MM.1S (cell line): ENCODE measurements around the gene IFI6.

Source experiments
- DNase-seq: peaks from one replicate; pipeline ENCODE4 v3.0.0-alpha.2; 2015
- H2AFZ ChIP-seq: fragments of 300-600 bp; sonication (generic); 2 replicates; pipeline ENCODE4 v1.6.0; 2016; ENCODE audit warnings: antibody characterized with exemption, low read length
- H3F3A ChIP-seq: fragments of 300-600 bp; sonication (generic); 2 replicates; pipeline ENCODE4 v1.6.1; 2016; ENCODE audit warnings: mild to moderate bottlenecking, antibody characterized with exemption, low read length, moderate library complexity, mixed read lengths; ENCODE audit not compliant: insufficient read depth
- H3K27ac ChIP-seq: fragments of 300-600 bp; sonication (generic); 2 replicates; pipeline ENCODE4 v1.5.1; 2016; ENCODE audit warnings: mild to moderate bottlenecking, low read length
- H3K27me3 ChIP-seq: fragments of 300-600 bp; sonication (generic); replicated peaks from 2 replicates; pipeline ENCODE4 v1.6.0; 2016; ENCODE audit warnings: low read length; ENCODE audit not compliant: insufficient read depth
- H3K36me3 ChIP-seq: fragments of 300-600 bp; sonication (generic); replicated peaks from 2 replicates; pipeline ENCODE4 v1.6.1; 2016; ENCODE audit warnings: mild to moderate bottlenecking, low read length, mixed read lengths; ENCODE audit not compliant: insufficient read depth
- H3K4me1 ChIP-seq: fragments of 300-600 bp; sonication (generic); 2 replicates; pipeline ENCODE4 v1.6.1; 2016; ENCODE audit warnings: low read length, mixed read lengths
- H3K4me2 ChIP-seq: fragments of 300-600 bp; sonication (generic); 2 replicates; pipeline ENCODE4 v1.6.0; 2016; ENCODE audit warnings: low read depth, low read length
- H3K4me3 ChIP-seq: fragments of 300-600 bp; sonication (generic); 2 replicates; pipeline ENCODE4 v1.5.1; 2016; ENCODE audit warnings: low read length, mixed read lengths
- H3K79me2 ChIP-seq: fragments of 300-600 bp; sonication (generic); 2 replicates; pipeline ENCODE4 v1.6.1; 2016; ENCODE audit warnings: mixed run types, low read length, mixed read lengths
- H3K9ac ChIP-seq: fragments of 300-600 bp; sonication (generic); 2 replicates; pipeline ENCODE4 v1.6.1; 2016; ENCODE audit warnings: low read length, mixed read lengths
- H3K9me2 ChIP-seq: fragments of 300-600 bp; sonication (generic); replicated peaks from 2 replicates; pipeline ENCODE4 v1.6.1; 2016; ENCODE audit warnings: mild to moderate bottlenecking, low read length, mixed read lengths; ENCODE audit not compliant: insufficient read depth
- H3K9me3 ChIP-seq: fragments of 300-600 bp; sonication (generic); replicated peaks from 2 replicates; pipeline ENCODE4 v1.6.1; 2016; ENCODE audit warnings: mild to moderate bottlenecking, low read length, mixed read lengths; ENCODE audit not compliant: insufficient read depth
- H4K20me1 ChIP-seq: fragments of 300-600 bp; sonication (generic); 2 replicates; pipeline ENCODE4 v1.6.1; 2016; ENCODE audit warnings: mild to moderate bottlenecking, low read length, moderate library complexity, mixed read lengths; ENCODE audit not compliant: insufficient read depth
- CTCF ChIP-seq: fragments of 300-600 bp; sonication (generic); IDR thresholded peaks from 2 replicates; pipeline ENCODE4 v1.5.1; 2016; ENCODE audit warnings: antibody characterized with exemption, low read length, mixed read lengths
- EZH2 ChIP-seq: fragments of 300-600 bp; sonication (generic); optimal IDR thresholded peaks from 2 replicates; pipeline ENCODE3; 2017; ENCODE audit warnings: low read depth, mild to moderate bottlenecking, antibody characterized with exemption, low read length, mixed read lengths
- EZH2phosphoT487 ChIP-seq: fragments of 300-600 bp; sonication (generic); IDR thresholded peaks from 2 replicates; pipeline ENCODE4 v1.6.1; 2018; ENCODE audit warnings: antibody characterized with exemption, low read length

Gene IFI6

GRCh38 chr1:27671964-27672749 lies at the start of gene IFI6:
IFI6 (minus strand) TSS chr1:27672192; CDS start chr1:27669314, 2,878 bp downstream.
- peak within 1 kb of the TSS; percentile 91 for H3K4me2 ChIP-seq
- H3K4me1 ChIP-seq, result peaks cover 17% of the 10 kb centered on the region; the same call in 1 of the 2 replicates
- H3K9me3 ChIP-seq, result no peaks in the 10 kb centered on the region
- no peaks in the 10 kb centered on the region for H3K79me2 ChIP-seq
- DNase-seq, result peak; percentile 87
- H3K4me3 ChIP-seq, result peak within 1 kb of the TSS; percentile 47
- H3K9me2 ChIP-seq, result no peaks in the 10 kb centered on the region
- H3K9ac ChIP-seq, result peak within 1 kb of the TSS; percentile 26; the same call in 1 of the 2 replicates
- H3K27me3 ChIP-seq, result no peaks in the 10 kb centered on the region
- no peaks in the 10 kb centered on the region for H4K20me1 ChIP-seq
- H3K36me3 ChIP-seq, result no peaks in the 10 kb centered on the region
- H3K27ac ChIP-seq, result peak within 1 kb of the TSS; percentile 26; the same call in 1 of the 2 replicates
- peaks cover 10% of the 10 kb centered on the region for H3F3A ChIP-seq
- H2AFZ ChIP-seq, result peak within 1 kb of the TSS; percentile 92
- TF ChIP-seq CTCF (peak; percentile 45), EZH2 (no peak), EZH2phosphoT487 (no peak)

- no peaks in the 10 kb centered on the region for H3K79me2 ChIP-seq
- DNase-seq, result peak; percentile 13
- H3K4me1 ChIP-seq, result no peaks in the 10 kb centered on the region
- H3K9me2 ChIP-seq, result no peaks in the 10 kb centered on the region
- no peaks in the 10 kb centered on the region; the same call in 1 of the 2 replicates for H3K27me3 ChIP-seq
- no peak for TF ChIP-seq EZH2phosphoT487
- peak; percentile 33; the same call in 1 of the 2 replicates for TF ChIP-seq CTCF
- no peaks in the 10 kb centered on the region for H4K20me1 ChIP-seq
- H3K9me3 ChIP-seq, result no peaks in the 10 kb centered on the region
- no peak overlapping the region for H3K4me2 ChIP-seq
- H2AFZ ChIP-seq, result no peak overlapping the region
- no peak overlapping the region for H3K4me3 ChIP-seq
- no peaks in the 10 kb centered on the region for H3K36me3 ChIP-seq
- H3K27ac ChIP-seq, result no peak overlapping the region
- H3F3A ChIP-seq, result no peaks in the 10 kb centered on the region
- no peak overlapping the region for H3K9ac ChIP-seq
These were observed 47.6 kb upstream of the IFI6 start for GRCh38 chr1:27719286-27720251.

- Histone ChIP-seq H3K9ac (no peak overlapping the region), H3K79me2 (no peaks in the 10 kb centered on the region), H3K27ac (no peak overlapping the region), H3K9me3 (no peaks in the 10 kb centered on the region), H3K4me3 (no peak overlapping the region), H3K4me2 (no peak overlapping the region), H3K36me3 (no peaks in the 10 kb centered on the region), H4K20me1 (no peaks in the 10 kb centered on the region), H3K27me3 (no peaks in the 10 kb centered on the region; the same call in 1 of the 2 replicates), H3K4me1 (peaks cover 7% of the 10 kb centered on the region), H2AFZ (no peak overlapping the region), H3K9me2 (no peaks in the 10 kb centered on the region), H3F3A (no peaks in the 10 kb centered on the region)
- no peak for TF ChIP-seq CTCF
- DNase-seq, result no peak
These were observed 44.4 kb upstream of the IFI6 start for GRCh38 chr1:27716262-27716895.
